ENCODE results near the gene CASP2. TPM values are rescaled to one million over a fixed set of nuclear protein-coding genes. Genes with fewer than 3 reads are reported as not detected.
"Not testable (repeated sequence)": the region's sequence is repeated elsewhere in the genome, so short reads cannot be mapped to it uniquely, and the experiment has no call there.

CASP2 gene
- total and polyA plus RNA-seq, 8 donors = 4.2 to 19.7 (median 8.7) TPM

DNA sequence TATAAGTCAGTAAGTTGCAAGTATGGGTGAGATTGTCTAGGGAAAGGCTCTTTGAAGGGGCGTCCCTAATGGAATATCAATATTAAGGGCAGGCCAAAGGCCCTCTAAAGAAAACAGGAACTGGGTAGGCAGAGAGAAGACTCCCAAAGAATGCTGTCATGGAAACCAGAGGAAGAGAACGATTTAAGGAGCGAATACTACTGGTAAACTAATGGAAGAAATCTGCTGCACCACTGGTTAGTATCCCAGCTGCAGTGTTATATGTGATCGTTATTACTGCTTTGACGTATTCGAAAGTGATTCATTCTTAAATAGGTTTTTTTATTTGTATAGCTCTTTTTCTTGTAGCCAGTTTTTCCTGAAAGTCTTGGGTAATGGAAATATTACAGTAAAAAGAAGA, 1.3 kb downstream of the CASP2 start:
- no peak for FAIRE-seq
- no peak for TF ChIP-seq CTCF (IDR thresholded peaks at IDR 0.05)
- 43% methylated on average over 6 of the region's 6 CpGs for WGBS, 2 donors

DNA sequence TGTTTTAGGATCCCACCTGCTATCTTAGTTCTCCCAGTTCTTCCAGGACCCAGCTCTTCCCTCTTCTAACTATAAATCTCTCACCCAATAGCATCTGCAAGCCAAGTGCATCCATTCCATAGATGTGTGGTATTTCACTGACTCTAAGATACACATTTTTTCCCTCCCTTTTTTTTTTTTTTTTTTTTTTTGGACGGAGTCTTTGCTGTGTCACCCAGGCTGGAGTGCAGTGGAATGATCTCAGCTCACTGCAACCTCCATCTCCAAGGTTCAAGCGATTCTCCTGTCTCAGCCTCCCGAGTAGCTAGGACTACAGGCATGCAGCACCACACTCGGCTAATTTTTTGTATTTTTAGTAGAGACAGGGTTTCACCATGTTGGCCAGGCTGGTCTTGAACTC, 1.7 kb downstream of the CASP2 start:
- WGBS, 2 donors = 73 to 77% methylated on average over 4 of the region's 4 CpGs
- intact Hi-C loops (cut with DNase I); H3K4me3 ChIP-seq; FAIRE-seq; ATAC-seq; H3K9me3 ChIP-seq; H3K27me3 ChIP-seq; DNase-seq; H3K27ac ChIP-seq: not testable (repeated sequence)
- Histone ChIP-seq H3K4me1 (peaks cover 5 to 14% (median 10%) of the 10 kb centered on the region in 3 donors), H3K36me3 (peaks cover 3 to 30% (median 22%) of the 10 kb centered on the region in 3 donors)

More for the DNA sequence above, 1.3 kb downstream of the CASP2 start:
- intact Hi-C loops (cut with DNase I) = no loop called here
- peaks cover 5 to 14% (median 10%) of the 10 kb centered on the region in 3 donors for H3K4me1 ChIP-seq
- H3K27ac ChIP-seq = no peak overlapping the region
- no peaks in the 10 kb centered on the region for H3K27me3 ChIP-seq
- ATAC-seq = no peak
- no peak for DNase-seq
- H3K36me3 ChIP-seq = peaks cover 2 to 25% (median 17%) of the 10 kb centered on the region in 3 donors
- H3K9me3 ChIP-seq = no peaks in the 10 kb centered on the region
- peak overlapping the region in 3 of 4 donors; percentile 68 to 96 (median 95) for H3K4me3 ChIP-seq

DNA sequence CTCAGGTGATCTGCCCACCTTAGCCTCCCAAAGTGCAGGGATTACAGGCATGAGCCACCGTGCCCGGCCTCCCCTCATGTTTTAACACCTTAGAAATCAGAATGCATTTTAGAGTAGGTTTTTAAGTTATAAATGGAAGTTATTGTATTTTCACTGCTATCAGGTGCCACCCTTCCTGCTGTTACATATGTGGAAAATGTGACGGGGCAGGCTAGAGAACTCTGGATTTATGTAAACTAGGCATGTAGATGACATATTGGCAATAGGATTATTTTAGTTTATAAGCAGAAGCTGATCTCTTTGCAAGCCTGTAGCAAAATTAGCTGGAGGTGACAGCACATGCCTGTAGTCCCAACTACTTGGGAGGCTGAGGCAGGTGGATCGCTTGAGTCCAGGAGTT, 2.1 kb downstream of the CASP2 start:
- no peak overlapping the region for H3K4me3 ChIP-seq
- H3K36me3 ChIP-seq = peaks cover 3 to 34% (median 26%) of the 10 kb centered on the region in 3 donors
- no peaks in the 10 kb centered on the region for H3K9me3 ChIP-seq
- no peak for FAIRE-seq
- intact Hi-C loops (cut with DNase I) = no loop called here
- H3K27me3 ChIP-seq = no peaks in the 10 kb centered on the region
- no peak for ATAC-seq
- H3K4me1 ChIP-seq = peaks cover 5 to 14% (median 10%) of the 10 kb centered on the region in 3 donors
- no peak for DNase-seq
- no peak overlapping the region for H3K27ac ChIP-seq
- WGBS, 2 donors = 78 to 80% methylated on average over 4 of the region's 4 CpGs
- TF ChIP-seq CTCF (IDR thresholded peaks at IDR 0.05) = no peak

- peaks cover 0 to 14% (median 10%) of the 10 kb centered on the region in 3 donors for H3K4me1 ChIP-seq
- WGBS, 2 donors = 97% methylated on average over 5 of the region's 5 CpGs
- peaks cover 3 to 48% (median 28%) of the 10 kb centered on the region in 3 donors for H3K36me3 ChIP-seq
Measured at GRCh38 chr7:143292876-143293275, 4.7 kb downstream of the CASP2 start.

GRCh38 chr7:143295870-143296269, 7.7 kb downstream of the CASP2 start:
- intact Hi-C loops (cut with DNase I) = no loop called here
- Histone ChIP-seq H3K9me3 (no peaks in the 10 kb centered on the region), H3K27ac (no peak overlapping the region), H3K4me1 (peaks cover 0 to 7% (median 0%) of the 10 kb centered on the region in 3 donors), H3K36me3 (peaks cover 3 to 57% (median 36%) of the 10 kb centered on the region in 3 donors), H3K27me3 (no peaks in the 10 kb centered on the region), H3K4me3 (no peak overlapping the region)
- FAIRE-seq (no peak), ATAC-seq (peak in 1 of 4 donors; percentile 27), DNase-seq (no peak)
- no peak for TF ChIP-seq CTCF (IDR thresholded peaks at IDR 0.05)

More at GRCh38 chr7:143292876-143293275, 4.7 kb downstream of the CASP2 start:
- no peak overlapping the region for H3K4me3 ChIP-seq
- ATAC-seq = no peak
- no peaks in the 10 kb centered on the region for H3K9me3 ChIP-seq
- H3K27ac ChIP-seq = no peak overlapping the region
- no peaks in the 10 kb centered on the region for H3K27me3 ChIP-seq
- no peak for DNase-seq
- no peak for FAIRE-seq
- intact Hi-C loops (cut with DNase I) = no loop called here
- TF ChIP-seq CTCF (IDR thresholded peaks at IDR 0.05) = no peak
